PC-9 (cell line): ENCODE measurements around the gene AGAP1. TPM values are rescaled to one million over a fixed set of nuclear protein-coding genes. Genes with fewer than 3 reads are reported as not detected.

Experiments
- BruUV-seq: library from RNA; stranded (reverse); fragments of 400-500 nt; replicated peaks from 2 replicates; lab custom pipeline; 2021; lab: Mats Ljungman, UMichigan
- CTCF ChIA-PET: fragments of 300-600 bp; sonication (Branson Sonifier 250); formaldehyde crosslinking; loops from one replicate; lab custom pipeline; 2022; ENCODE audit warnings: antibody characterized with exemption; lab: Charles Lee
- POLR2A ChIA-PET: fragments of 300-600 bp; sonication (Branson Sonifier 250); formaldehyde crosslinking; loops from one replicate; lab custom pipeline; 2022; ENCODE audit warnings: antibody characterized with exemption; ENCODE audit not compliant: unreplicated experiment; lab: Charles Lee
- DNase-seq, 2 experiments: peaks; one replicate each; pipeline versions ENCODE4 v3.0.0 to v3.0.0-alpha.2; 2015 to 2022; ENCODE audit warnings: mixed read lengths in 1 of 2
- H2AFZ ChIP-seq: fragments of 200-600 bp; sonication (generic); 2 replicates; pipeline ENCODE4 v1.8.1; 2017; ENCODE audit warnings: antibody characterized with exemption
- H3F3A ChIP-seq: fragments of 200-600 bp; sonication (generic); 2 replicates; pipeline ENCODE4 v1.8.1; 2017; ENCODE audit warnings: antibody characterized with exemption, mild to moderate bottlenecking, low read depth; ENCODE audit not compliant: insufficient read depth
- H3K27ac ChIP-seq: fragments of 200-600 bp; sonication (generic); 2 replicates; pipeline ENCODE4 v1.6.1; 2016; ENCODE audit warnings: mixed run types
- H3K27me3 ChIP-seq: fragments of 200-600 bp; sonication (generic); 2 replicates; pipeline ENCODE4 v1.6.1; 2016; ENCODE audit warnings: low read depth, mixed run types; ENCODE audit not compliant: insufficient read depth
- H3K36me3 ChIP-seq: fragments of 200-600 bp; sonication (generic); 2 replicates; pipeline ENCODE4 v1.6.1; 2016; ENCODE audit warnings: low read depth, mixed run types
- H3K4me1 ChIP-seq: fragments of 200-600 bp; sonication (generic); replicated peaks from 2 replicates; pipeline ENCODE4 v1.6.1; 2016; ENCODE audit warnings: mixed run types; ENCODE audit not compliant: insufficient read depth
- H3K4me2 ChIP-seq: fragments of 200-600 bp; sonication (generic); 2 replicates; pipeline ENCODE4 v1.6.1; 2017; ENCODE audit warnings: mixed run types
- H3K4me3 ChIP-seq: fragments of 200-600 bp; sonication (generic); 2 replicates; pipeline ENCODE4 v1.6.1; 2016; ENCODE audit warnings: mixed run types
- H3K79me2 ChIP-seq: fragments of 200-600 bp; sonication (generic); 2 replicates; pipeline ENCODE4 v1.6.1; 2017; ENCODE audit warnings: low read depth, mixed run types
- H3K9me2 ChIP-seq: fragments of 200-600 bp; sonication (generic); 2 replicates; pipeline ENCODE4 v1.8.1; 2017; ENCODE audit warnings: mild to moderate bottlenecking; ENCODE audit not compliant: insufficient read depth
- H3K9me3 ChIP-seq: fragments of 200-600 bp; sonication (generic); 2 replicates; pipeline ENCODE4 v1.8.1; 2016; ENCODE audit warnings: low read depth; ENCODE audit not compliant: insufficient read depth
- H4K20me1 ChIP-seq: fragments of 200-600 bp; sonication (generic); 2 replicates; pipeline ENCODE4 v1.8.1; 2017; ENCODE audit not compliant: insufficient read depth
- EZH2 ChIP-seq: fragments of 200-600 bp; sonication (generic); IDR thresholded peaks from 2 replicates; pipeline ENCODE4 v1.8.0; 2017; ENCODE audit warnings: antibody characterized with exemption, low read depth
- intact Hi-C: fragments of 100-400 bp; cut with micrococcal nuclease; formaldehyde crosslinking; loops from one replicate; pipeline ENCODE4 v1.10.0; 2022; ENCODE audit not compliant: unreplicated experiment
- total RNA-seq: library from RNA; stranded (reverse); gene quantifications from 2 replicates; pipeline ENCODE4 v1.2.3, GENCODE V29; 2021
- TF ChIP-seq, protein P1 (sequence below): fragments of 200-600 bp; sonication (generic); conservative IDR thresholded peaks from 2 replicates; pipeline ENCODE4 v1.6.1; 2017; ENCODE audit warnings: mixed run types, antibody characterized with exemption, mild to moderate bottlenecking, moderate library complexity

The AGAP1 gene
- total RNA-seq, 1 experiment from 2014 or later: 91.4 TPM

DNA sequence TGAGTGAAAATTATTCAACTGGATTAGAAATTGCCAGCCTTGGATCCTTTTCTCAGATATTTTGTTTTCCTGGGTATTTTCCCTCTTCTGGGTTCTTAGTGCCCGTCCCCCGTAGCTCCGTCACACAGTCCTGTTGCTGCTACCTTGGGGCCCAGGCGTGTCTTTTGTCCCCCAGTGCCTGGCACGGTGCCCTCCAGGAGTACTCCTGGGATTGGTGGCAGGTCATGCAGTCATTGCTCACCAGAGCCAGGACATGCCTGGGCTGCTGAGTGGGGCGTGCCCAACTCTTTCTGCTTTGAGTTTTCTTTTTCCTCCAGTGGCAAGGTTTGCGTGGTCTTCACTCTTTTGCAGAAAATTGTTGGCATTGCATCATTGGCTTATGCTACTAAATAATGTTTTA, 275.2 kb downstream of the AGAP1 start:
- Histone ChIP-seq H3K27me3 (no peaks in the 10 kb centered on the region), H3K9me2 (no peaks in the 10 kb centered on the region), H3K36me3 (no peaks in the 10 kb centered on the region; the same call in 1 of the 2 replicates), H3K27ac (no peak overlapping the region), H3K9me3 (no peaks in the 10 kb centered on the region), H3K4me3 (no peak overlapping the region), H3K79me2 (0 out of 2 replicates have a peak, but pooled peaks cover 3% of the 10 kb centered on the region), H3K4me2 (no peak overlapping the region), H2AFZ (no peak overlapping the region), H3K4me1 (no peaks in the 10 kb centered on the region), H4K20me1 (peaks cover 27% of the 10 kb centered on the region; the same call in 1 of the 2 replicates), H3F3A (peaks cover 12% of the 10 kb centered on the region)
- CTCF ChIA-PET: interaction anchor here (0.5 kb wide), 1 partner anchor 421 kb away, joined by 10 read pairs; no protein-coding TSS in a partner anchor
- no peak for DNase-seq
- TF ChIP-seq, protein P1, sequence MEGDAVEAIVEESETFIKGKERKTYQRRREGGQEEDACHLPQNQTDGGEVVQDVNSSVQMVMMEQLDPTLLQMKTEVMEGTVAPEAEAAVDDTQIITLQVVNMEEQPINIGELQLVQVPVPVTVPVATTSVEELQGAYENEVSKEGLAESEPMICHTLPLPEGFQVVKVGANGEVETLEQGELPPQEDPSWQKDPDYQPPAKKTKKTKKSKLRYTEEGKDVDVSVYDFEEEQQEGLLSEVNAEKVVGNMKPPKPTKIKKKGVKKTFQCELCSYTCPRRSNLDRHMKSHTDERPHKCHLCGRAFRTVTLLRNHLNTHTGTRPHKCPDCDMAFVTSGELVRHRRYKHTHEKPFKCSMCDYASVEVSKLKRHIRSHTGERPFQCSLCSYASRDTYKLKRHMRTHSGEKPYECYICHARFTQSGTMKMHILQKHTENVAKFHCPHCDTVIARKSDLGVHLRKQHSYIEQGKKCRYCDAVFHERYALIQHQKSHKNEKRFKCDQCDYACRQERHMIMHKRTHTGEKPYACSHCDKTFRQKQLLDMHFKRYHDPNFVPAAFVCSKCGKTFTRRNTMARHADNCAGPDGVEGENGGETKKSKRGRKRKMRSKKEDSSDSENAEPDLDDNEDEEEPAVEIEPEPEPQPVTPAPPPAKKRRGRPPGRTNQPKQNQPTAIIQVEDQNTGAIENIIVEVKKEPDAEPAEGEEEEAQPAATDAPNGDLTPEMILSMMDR: no peak
- TF ChIP-seq EZH2: no peak
- POLR2A ChIA-PET: interaction anchor here (0.9 kb wide), 1 partner anchor 873 kb away, joined by 5 read pairs; no protein-coding TSS in a partner anchor
- intact Hi-C loops: no loop called here
- no TSS peak for BruUV-seq

DNA sequence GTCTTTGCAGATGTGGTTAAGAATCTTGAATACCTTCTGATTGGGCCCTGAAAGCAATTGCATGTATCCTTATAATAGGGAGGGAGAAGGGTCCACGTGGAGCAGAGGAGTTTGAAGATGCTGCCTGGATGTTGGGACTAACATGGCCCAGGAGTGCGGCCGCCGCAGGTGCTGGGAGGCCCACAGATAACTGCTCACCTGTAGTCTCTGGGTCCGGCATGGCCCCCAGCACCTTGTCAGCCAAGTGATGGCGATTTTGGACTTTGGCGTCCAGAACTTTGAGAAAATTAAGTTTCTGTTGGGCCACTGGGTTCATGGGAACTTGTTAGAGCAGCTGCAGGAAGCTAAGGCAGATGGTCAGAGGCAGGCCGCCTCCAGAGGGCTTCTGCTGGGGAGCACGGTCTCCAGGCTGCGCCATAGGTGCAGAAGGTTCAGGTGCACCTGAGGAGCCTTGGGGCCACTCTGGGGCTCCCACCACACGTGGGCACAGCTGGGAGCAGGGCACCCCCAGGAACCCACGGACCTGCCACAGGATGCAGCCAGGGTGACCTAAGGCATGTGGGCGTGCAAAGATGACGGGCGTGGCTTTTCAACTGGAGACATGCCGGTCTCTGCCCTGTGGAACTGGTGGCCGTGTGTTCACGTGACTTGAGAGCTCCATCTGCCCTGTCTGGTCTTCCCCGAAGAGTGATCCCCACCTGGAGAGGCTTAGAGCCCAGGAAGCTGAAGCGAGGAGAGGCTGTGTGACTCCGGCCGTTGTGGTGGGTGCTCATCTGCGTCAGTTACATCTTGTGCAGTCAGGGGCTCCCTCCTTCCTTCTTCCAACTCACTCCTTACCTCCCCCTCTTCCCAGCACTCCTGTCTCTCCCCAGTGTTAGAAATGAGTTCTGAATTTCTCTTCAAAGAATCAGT, 277.3 kb downstream of the AGAP1 start:
- Histone ChIP-seq H3K36me3 (no peaks in the 10 kb centered on the region; the same call in 1 of the 2 replicates), H3K4me1 (no peaks in the 10 kb centered on the region), H3F3A (peaks cover 3% of the 10 kb centered on the region), H3K9me2 (no peaks in the 10 kb centered on the region), H3K4me2 (no peak overlapping the region), H3K27me3 (no peaks in the 10 kb centered on the region), H3K9me3 (no peaks in the 10 kb centered on the region), H4K20me1 (0 out of 2 replicates have a peak, but pooled peaks cover 23% of the 10 kb centered on the region), H3K4me3 (no peak overlapping the region), H2AFZ (no peak overlapping the region), H3K79me2 (0 out of 2 replicates have a peak, but pooled peaks cover 3% of the 10 kb centered on the region), H3K27ac (no peak overlapping the region)
- no peak for DNase-seq
- TF ChIP-seq, protein P1: no peak
- TF ChIP-seq EZH2: no peak
- no TSS peak for BruUV-seq
- POLR2A ChIA-PET: no interaction called here
- CTCF ChIA-PET: interaction anchor here (0.6 to 0.7 kb wide), 2 partner anchors 11 to 566 kb away, joined by 4 to 8 read pairs; no protein-coding TSS in a partner anchor
- intact Hi-C loops: loop anchor here (10.0 kb wide), 1 partner anchor 574 kb away; no protein-coding TSS in a partner anchor

DNA sequence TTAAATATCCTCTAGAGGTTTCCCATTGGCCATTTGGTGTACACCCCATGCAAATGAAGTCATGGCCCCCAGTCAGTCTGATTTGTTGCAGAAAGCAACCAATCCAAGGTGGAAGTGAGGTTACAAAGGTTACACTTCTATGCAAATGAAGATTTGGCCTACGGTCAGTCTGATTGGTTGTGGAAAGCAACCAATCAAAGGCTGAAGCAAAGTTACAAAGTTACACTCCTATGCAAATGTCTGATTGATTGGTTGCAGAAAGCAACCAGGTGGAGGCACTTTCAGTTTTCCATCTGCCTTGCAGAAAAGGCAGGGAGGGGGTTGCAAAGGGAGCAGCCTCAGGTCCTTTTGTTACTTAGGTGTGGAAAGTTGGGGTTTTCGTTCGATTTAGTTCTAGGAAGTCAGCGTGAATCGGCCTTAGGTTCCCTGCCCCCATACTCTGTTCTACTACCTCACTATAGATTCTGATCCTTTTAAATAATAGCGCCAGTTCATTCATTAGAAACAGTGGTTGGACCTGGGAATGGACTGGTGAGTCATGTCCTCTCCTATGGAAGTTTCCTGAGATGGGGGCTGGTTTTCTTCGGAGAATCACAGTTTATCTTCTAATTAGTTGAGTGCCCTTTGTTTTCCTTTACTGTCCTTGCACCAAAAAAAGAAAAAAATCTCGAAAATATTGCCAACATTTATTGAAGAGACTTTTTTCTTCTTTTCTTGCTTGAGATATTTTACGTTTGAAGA, 279.5 kb downstream of the AGAP1 start:
- Histone ChIP-seq H4K20me1 (peaks cover 13% of the 10 kb centered on the region), H3K9me3 (no peaks in the 10 kb centered on the region), H3K4me2 (no peak overlapping the region), H3F3A (no peaks in the 10 kb centered on the region; the same call in none of the 2 replicates), H2AFZ (no peak overlapping the region), H3K4me1 (no peaks in the 10 kb centered on the region), H3K27ac (no peak overlapping the region), H3K79me2 (no peaks in the 10 kb centered on the region), H3K4me3 (no peak overlapping the region), H3K27me3 (no peaks in the 10 kb centered on the region), H3K36me3 (no peaks in the 10 kb centered on the region; the same call in 1 of the 2 replicates), H3K9me2 (no peaks in the 10 kb centered on the region)
- TF ChIP-seq, protein P1: no peak
- TF ChIP-seq EZH2: no peak
- intact Hi-C loops: loop anchor here (10.0 kb wide), 1 partner anchor 571 kb away; no protein-coding TSS in a partner anchor
- BruUV-seq: no TSS peak
- ChIA-PET CTCF (no interaction called here), POLR2A (no interaction called here)
- no peak for DNase-seq
